ENCODE data around the gene RBBP8. TPM values are rescaled to one million over a fixed set of nuclear protein-coding genes. Genes with fewer than 3 reads are reported as not detected.

The RBBP8 gene
- total RNA-seq, 1 experiment from 2014 or later = 65.2 TPM

DNA sequence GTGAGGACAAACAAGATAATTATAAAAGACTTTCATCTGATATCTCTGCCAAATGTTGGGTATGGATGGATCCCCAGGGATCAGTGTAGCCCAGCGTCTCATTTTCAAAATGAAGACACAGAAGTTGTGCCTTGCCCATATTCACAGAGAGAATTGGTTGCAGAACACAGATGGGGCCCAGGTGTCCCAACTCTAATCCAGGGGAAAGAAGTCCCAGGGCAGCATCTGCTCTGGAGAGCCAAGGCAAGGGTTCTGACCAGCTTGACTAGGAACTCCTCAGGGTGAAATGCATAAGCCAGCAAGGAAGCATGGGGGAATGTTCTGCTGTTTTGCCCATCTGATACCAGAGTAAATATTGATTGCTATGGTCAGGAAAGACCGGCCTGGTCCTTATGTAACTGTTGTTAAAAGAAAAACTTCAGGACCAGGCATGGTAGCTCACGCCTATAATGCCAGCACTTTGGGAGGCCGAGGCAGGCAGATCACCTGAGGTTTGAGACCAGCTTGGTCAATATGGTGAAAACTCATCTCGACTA lies 133.4 kb downstream of the RBBP8 start:
- Mint-ChIP-seq H3K27me3 (ENCODE audit: low read depth) (no peaks in the 10 kb centered on the region; the same call in 1 of the 2 replicates), H3K27ac (no peak overlapping the region)
- no CpG with 5 or more reads among the region's 5 CpGs for WGBS (ENCODE audit: extremely low coverage, insufficient read length, low lambda C conversion rate)

More for the DNA sequence above, 133.4 kb downstream of the RBBP8 start:
- no peak overlapping the region for H2AK5ac ChIP-seq (ENCODE audit: insufficient read length, low read length)
- DNase-seq = no peak
- H3K4me2 ChIP-seq (ENCODE audit: insufficient read depth, insufficient read length, low read length) = no peak overlapping the region
- TF ChIP-seq, protein P1, sequence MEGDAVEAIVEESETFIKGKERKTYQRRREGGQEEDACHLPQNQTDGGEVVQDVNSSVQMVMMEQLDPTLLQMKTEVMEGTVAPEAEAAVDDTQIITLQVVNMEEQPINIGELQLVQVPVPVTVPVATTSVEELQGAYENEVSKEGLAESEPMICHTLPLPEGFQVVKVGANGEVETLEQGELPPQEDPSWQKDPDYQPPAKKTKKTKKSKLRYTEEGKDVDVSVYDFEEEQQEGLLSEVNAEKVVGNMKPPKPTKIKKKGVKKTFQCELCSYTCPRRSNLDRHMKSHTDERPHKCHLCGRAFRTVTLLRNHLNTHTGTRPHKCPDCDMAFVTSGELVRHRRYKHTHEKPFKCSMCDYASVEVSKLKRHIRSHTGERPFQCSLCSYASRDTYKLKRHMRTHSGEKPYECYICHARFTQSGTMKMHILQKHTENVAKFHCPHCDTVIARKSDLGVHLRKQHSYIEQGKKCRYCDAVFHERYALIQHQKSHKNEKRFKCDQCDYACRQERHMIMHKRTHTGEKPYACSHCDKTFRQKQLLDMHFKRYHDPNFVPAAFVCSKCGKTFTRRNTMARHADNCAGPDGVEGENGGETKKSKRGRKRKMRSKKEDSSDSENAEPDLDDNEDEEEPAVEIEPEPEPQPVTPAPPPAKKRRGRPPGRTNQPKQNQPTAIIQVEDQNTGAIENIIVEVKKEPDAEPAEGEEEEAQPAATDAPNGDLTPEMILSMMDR (conservative IDR thresholded peaks at IDR 0.05) = no peak
- no peak overlapping the region for H3K18ac ChIP-seq (ENCODE audit: insufficient read length, low read depth, low read length)
- no peak overlapping the region for H4K5ac ChIP-seq (ENCODE audit: insufficient read length, low read depth, low read length)
- no peaks in the 10 kb centered on the region for H3K9me3 ChIP-seq (ENCODE audit: control insufficient read depth, low read depth, low read length)
- peaks cover 3 to 8% (median 5%) of the 10 kb centered on the region in 3 experiments for H3K36me3 Mint-ChIP-seq (ENCODE audit: insufficient read depth in 1 of 3, low read depth in 3 of 3)
- no peak overlapping the region for H3K56ac ChIP-seq (ENCODE audit: insufficient read length, low read depth, low read length)
- no peaks in the 10 kb centered on the region for H3K23me2 ChIP-seq (ENCODE audit: insufficient read length, low read depth, low read length, poor library complexity, severe bottlenecking)
- H3K4me3 Mint-ChIP-seq = no peak overlapping the region
- no peak overlapping the region for H3K23ac ChIP-seq (ENCODE audit: insufficient read length, low read depth, low read length)
- no peak overlapping the region for H2BK20ac ChIP-seq (ENCODE audit: low read depth, low read length, poor library complexity, severe bottlenecking)
- H3K4ac ChIP-seq (ENCODE audit: low read depth, low read length) = no peak overlapping the region
- peaks cover 10% of the 10 kb centered on the region in 2 experiments for H3K9me3 Mint-ChIP-seq
- no peak overlapping the region for H4K91ac ChIP-seq (ENCODE audit: insufficient read length, low read depth, low read length)
- no peaks in the 10 kb centered on the region for H3K79me2 ChIP-seq (ENCODE audit: insufficient read depth, low read length)
- H3K9ac ChIP-seq (ENCODE audit: extremely low read depth, insufficient read length, low read length) = no peak overlapping the region
- H3K4me1 Mint-ChIP-seq = peaks cover 7 to 15% of the 10 kb centered on the region in 2 experiments
- H4K20me1 ChIP-seq (ENCODE audit: control insufficient read depth, insufficient read depth, insufficient read length) = no peaks in the 10 kb centered on the region
- H3K27me3 ChIP-seq (ENCODE audit: insufficient read depth, low read length) = no peaks in the 10 kb centered on the region
- H2BK120ac ChIP-seq (ENCODE audit: low read depth, low read length, poor library complexity, severe bottlenecking) = no peak overlapping the region
- no peak overlapping the region for H2AFZ ChIP-seq (ENCODE audit: low read length)
- H3K27ac ChIP-seq (ENCODE audit: insufficient read length, low read depth, low read length) = no peak overlapping the region
- H3K14ac ChIP-seq (ENCODE audit: insufficient read depth, low read length) = no peak overlapping the region
- H4K8ac ChIP-seq (replicated peaks; ENCODE audit: insufficient read length, low read depth, low read length) = no peak overlapping the region
- no peak overlapping the region for H2BK5ac ChIP-seq (ENCODE audit: insufficient read length, low read length)
- no peak overlapping the region for H2BK15ac ChIP-seq (ENCODE audit: low read depth, low read length)
- no peak overlapping the region for H3T11ph ChIP-seq (ENCODE audit: low read length)
- H3K4me1 ChIP-seq (ENCODE audit: insufficient read depth, low read length) = no peaks in the 10 kb centered on the region; the same call in 1 of the 2 replicates
- H3K79me1 ChIP-seq (ENCODE audit: insufficient read depth, low read depth, low read length, poor library complexity, severe bottlenecking) = no peaks in the 10 kb centered on the region
- no peak overlapping the region for H2BK12ac ChIP-seq (ENCODE audit: insufficient read length, low read depth, low read length)

Data from H9 (cell line).